SJCRH30 (cell line): ENCODE measurements around the gene RFFL. TPM values are rescaled to one million over a fixed set of nuclear protein-coding genes. Genes with fewer than 3 reads are reported as not detected.

Experiments
- DNase-seq, 2 experiments: peaks; one replicate each; pipeline ENCODE4 v3.0.0-alpha.2; 2015 to 2020
- H3K27ac ChIP-seq: fragments of 250-450 bp; sonication (Bioruptor Pico); 2 replicates; pipeline ENCODE4 v1.5.1; 2020; ENCODE audit warnings: mild to moderate bottlenecking, moderate library complexity
- H3K27me3 ChIP-seq: fragments of 250-450 bp; sonication (Bioruptor Pico); 2 replicates; pipeline ENCODE4 v1.5.1; 2020; ENCODE audit warnings: mild to moderate bottlenecking, moderate library complexity
- H3K36me3 ChIP-seq: fragments of 250-450 bp; sonication (Bioruptor Pico); 2 replicates; pipeline ENCODE4 v1.5.1; 2020; ENCODE audit warnings: mild to moderate bottlenecking, moderate library complexity
- H3K4me1 ChIP-seq: fragments of 250-450 bp; sonication (Bioruptor Pico); 2 replicates; pipeline ENCODE4 v1.5.1; 2020; ENCODE audit warnings: mild to moderate bottlenecking, moderate library complexity
- H3K4me3 ChIP-seq: fragments of 250-450 bp; sonication (Bioruptor Pico); 2 replicates; pipeline ENCODE4 v1.5.1; 2020; ENCODE audit warnings: mild to moderate bottlenecking, moderate library complexity
- H3K9me3 ChIP-seq: fragments of 250-450 bp; sonication (Bioruptor Pico); replicated peaks from 2 replicates; pipeline ENCODE4 v1.5.1; 2020; ENCODE audit warnings: mild to moderate bottlenecking, moderate library complexity
- total RNA-seq: library from RNA; depleted of rRNA; stranded (reverse); fragments of >200 nt; shearing (Covaris generic); gene quantifications from 2 replicates; pipeline ENCODE4 v1.2.3, GENCODE V29; 2014

RFFL gene
- total RNA-seq, 1 experiment from 2014 or later = 10.9 TPM

DNA sequence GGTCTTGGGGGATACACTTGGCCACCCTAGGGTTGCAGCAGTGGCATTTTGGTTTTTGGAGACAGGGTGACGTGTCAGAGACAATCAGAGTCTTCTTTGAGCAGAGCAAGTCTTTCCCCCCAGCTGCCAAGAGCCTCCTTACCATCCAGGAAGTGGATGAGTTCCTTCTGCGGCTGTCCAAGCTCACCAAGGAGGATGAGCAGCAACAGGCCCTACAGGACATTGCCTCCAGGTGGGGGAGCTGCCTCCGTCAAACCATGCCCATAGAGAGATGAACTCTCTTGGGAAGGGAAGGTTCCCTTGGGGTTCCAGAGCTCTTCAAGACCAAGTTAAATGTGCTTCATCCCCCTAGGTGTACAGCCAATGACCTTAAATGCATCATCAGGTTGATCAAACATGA, 71.9 kb downstream of the RFFL start:
- H3K9me3 ChIP-seq = no peaks in the 10 kb centered on the region
- no peak for DNase-seq
- peaks cover 84% of the 10 kb centered on the region for H3K36me3 ChIP-seq
- H3K27me3 ChIP-seq = no peaks in the 10 kb centered on the region
- H3K4me3 ChIP-seq = no peak overlapping the region
- no peaks in the 10 kb centered on the region for H3K4me1 ChIP-seq
- no peak overlapping the region for H3K27ac ChIP-seq

- no peak for DNase-seq
- Histone ChIP-seq H3K27ac (no peak overlapping the region), H3K4me3 (no peak overlapping the region), H3K9me3 (no peaks in the 10 kb centered on the region), H3K36me3 (peaks cover 84% of the 10 kb centered on the region), H3K27me3 (no peaks in the 10 kb centered on the region), H3K4me1 (no peaks in the 10 kb centered on the region)
These were observed 72.6 kb downstream of the RFFL start for GRCh38 chr17:34990921-34991365.

DNA sequence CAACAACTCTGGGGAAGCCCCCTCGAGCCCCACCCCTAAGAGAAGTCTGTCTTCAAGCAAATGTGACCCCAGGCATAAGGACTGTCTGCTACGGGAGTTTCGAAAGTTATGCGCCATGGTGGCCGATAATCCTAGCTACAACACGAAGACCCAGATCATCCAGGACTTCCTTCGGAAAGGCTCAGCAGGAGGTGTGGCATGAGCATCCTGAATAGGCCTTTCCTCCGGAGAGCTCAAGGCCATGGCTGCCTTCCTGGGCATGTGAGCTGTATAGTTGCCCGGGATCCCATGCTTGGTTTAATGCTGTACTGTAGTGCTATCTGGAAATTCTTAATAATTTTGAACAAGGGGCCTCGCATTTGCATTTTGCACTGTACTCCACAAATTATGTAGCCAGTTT, 74.0 kb downstream of the RFFL start:
- Histone ChIP-seq H3K9me3 (no peaks in the 10 kb centered on the region), H3K4me1 (no peaks in the 10 kb centered on the region), H3K36me3 (peaks cover 77% of the 10 kb centered on the region), H3K27ac (no peak overlapping the region), H3K4me3 (no peak overlapping the region), H3K27me3 (no peaks in the 10 kb centered on the region)
- no peak for DNase-seq

DNA sequence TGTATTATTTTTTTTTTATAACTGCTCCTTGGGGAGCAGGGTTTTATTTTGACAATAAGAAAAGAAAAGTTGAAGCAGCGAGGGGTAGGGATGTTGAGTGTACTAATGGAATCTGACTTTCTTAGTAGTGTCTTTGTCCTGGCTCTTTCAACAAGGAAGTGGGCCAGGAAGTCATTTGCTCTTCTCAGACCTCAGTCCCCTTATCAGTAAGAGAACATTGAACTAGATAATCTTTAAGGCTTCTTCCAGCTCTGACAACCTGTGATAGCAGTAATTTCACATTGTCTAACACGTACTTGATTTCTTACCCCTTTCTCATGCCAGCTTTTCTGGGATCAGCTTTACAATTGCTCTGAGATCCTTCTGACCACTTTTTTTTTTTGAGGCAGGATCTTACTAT, 74.9 kb downstream of the RFFL start:
- no peak for DNase-seq
- H3K4me3 ChIP-seq = no peak overlapping the region
- no peaks in the 10 kb centered on the region for H3K4me1 ChIP-seq
- no peak overlapping the region for H3K27ac ChIP-seq
- H3K36me3 ChIP-seq = peaks cover 76% of the 10 kb centered on the region
- no peaks in the 10 kb centered on the region for H3K27me3 ChIP-seq
- no peaks in the 10 kb centered on the region for H3K9me3 ChIP-seq

DNA sequence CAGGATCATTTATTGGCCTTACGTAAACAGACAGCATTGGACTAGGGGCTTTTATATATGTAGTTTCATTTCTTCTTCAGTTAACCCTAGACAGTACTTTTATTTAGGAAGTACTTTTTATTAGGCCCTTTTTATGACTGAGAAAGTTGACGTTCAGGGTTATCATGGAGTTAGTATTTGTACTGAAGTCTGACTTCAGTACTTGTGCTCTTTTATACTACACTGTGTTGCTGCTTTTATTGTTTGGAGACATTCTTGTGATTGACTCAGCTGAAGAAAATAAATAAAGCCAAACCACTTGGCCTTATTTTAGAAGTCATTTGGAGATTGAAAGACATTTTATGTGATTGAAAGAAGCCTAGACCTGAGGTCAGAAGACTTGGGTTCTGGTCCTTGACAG, 76.3 kb downstream of the RFFL start:
- no peaks in the 10 kb centered on the region for H3K27me3 ChIP-seq
- H3K9me3 ChIP-seq = no peaks in the 10 kb centered on the region
- peaks cover 65% of the 10 kb centered on the region for H3K36me3 ChIP-seq
- no peak overlapping the region for H3K4me3 ChIP-seq
- DNase-seq = no peak
- H3K27ac ChIP-seq = no peak overlapping the region
- no peaks in the 10 kb centered on the region for H3K4me1 ChIP-seq

DNA sequence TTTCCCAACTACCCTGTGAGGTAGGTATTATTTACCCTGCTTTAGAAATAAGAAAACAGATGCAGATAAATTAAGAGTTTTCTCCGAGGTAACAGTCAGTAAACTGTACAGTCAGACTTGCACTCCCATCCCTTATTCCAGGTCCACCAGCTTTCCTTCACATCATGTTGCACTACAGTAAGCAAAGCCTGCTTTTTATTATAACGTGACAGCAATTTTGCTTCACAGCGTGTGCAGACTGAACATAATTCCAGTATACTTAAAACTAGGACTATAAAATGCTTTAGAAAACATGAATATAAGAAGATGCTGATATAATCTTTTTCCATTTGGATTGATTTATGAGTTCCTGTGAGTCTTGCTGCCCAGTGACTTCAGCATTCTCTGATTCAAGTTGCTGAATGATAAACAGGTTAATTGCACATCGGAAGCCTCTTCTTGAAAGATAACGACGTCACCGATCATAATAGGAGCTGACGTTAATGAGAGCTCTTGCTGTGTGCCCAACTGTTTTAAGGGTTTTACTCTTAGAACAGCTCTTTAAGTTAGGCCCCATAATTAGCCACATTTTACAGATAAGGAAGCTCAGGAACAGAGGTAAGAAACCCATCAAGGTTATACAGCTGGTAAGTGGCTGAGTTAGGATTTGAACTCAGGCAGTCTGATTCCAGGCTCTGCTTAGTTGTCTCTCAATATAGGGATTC, 81.8 kb downstream of the RFFL start:
- no peak for DNase-seq
- Histone ChIP-seq H3K4me3 (peak overlapping the region; percentile 90), H3K4me1 (0 out of 2 replicates have a peak, but pooled peaks cover 5% of the 10 kb centered on the region)

DNA sequence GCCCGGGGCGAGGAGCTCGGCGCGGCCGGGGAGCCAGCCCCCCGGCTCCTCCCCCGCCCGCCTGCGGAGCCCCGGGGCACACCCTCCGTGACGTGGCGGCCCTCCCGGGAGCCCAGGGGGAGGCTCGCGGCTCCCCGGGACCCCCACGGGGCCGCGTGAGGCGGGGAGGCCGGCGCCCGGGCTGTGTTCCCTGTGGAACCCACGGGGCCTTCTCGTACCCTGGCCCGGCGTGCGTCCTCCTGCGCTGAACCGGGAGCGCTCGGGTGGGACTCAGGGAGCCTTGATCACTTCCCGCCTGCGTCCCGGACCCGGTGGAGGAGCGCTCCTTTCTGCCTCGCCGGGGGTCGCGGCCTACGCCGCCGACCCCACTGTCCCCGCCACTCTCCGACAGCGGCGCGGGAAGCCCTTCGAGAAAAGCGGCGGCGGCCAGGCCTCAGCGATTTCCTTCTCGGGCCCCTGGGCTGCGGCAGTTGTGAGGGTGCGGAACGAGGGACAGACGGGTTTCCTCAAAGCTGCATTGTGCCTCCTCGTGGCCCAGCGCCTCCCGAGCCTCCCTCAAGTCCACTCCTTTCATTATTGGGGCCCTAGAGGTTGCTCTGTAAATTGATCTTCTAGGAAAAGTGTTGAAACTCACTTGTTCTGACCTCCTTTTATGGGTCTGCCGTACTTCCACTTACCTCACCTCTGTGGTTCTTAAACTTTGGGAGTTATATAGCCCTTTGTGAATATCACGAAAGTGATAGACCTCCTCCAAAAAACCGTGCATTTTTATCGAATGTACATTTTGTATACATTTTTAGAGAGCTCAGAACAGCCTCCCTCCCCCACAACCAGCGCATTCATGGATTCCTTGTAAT, 82.6 kb downstream of the RFFL start:
- Histone ChIP-seq H3K27me3 (no peaks in the 10 kb centered on the region), H3K27ac (peak overlapping the region; percentile 95), H3K9me3 (no peaks in the 10 kb centered on the region), H3K36me3 (peaks cover 14% of the 10 kb centered on the region), H3K4me3 (peak overlapping the region; percentile 90), H3K4me1 (0 out of 2 replicates have a peak, but pooled peaks cover 5% of the 10 kb centered on the region)
- DNase-seq = peak; percentile 78 to 85

More for the DNA sequence above, 81.8 kb downstream of the RFFL start:
- Histone ChIP-seq H3K9me3 (no peaks in the 10 kb centered on the region), H3K36me3 (peaks cover 21% of the 10 kb centered on the region), H3K27ac (peak overlapping the region; percentile 95), H3K27me3 (no peaks in the 10 kb centered on the region)

GRCh38 chr17:34980353-34980680, 83.2 kb downstream of the RFFL start, which contains the start of gene LIG3:
LIG3 (plus strand) TSS chr17:34980512; CDS start chr17:34983006, 2,494 bp downstream.
- H3K36me3 ChIP-seq = peaks cover 8% of the 10 kb centered on the region
- H3K4me3 ChIP-seq = peak within 1 kb of the TSS; percentile 90
- H3K9me3 ChIP-seq = no peaks in the 10 kb centered on the region
- peak within 1 kb of the TSS; percentile 95 for H3K27ac ChIP-seq
- peak; percentile 96 for DNase-seq
- no peaks in the 10 kb centered on the region for H3K27me3 ChIP-seq
- H3K4me1 ChIP-seq = 0 out of 2 replicates have a peak, but pooled peaks cover 5% of the 10 kb centered on the region

GRCh38 chr17:34979650-34980352, 83.7 kb downstream of the RFFL start:
- no peaks in the 10 kb centered on the region for H3K9me3 ChIP-seq
- H3K27ac ChIP-seq = peak overlapping the region; percentile 95
- 0 out of 2 replicates have a peak, but pooled peaks cover 5% of the 10 kb centered on the region for H3K4me1 ChIP-seq
- no peaks in the 10 kb centered on the region for H3K27me3 ChIP-seq
- H3K4me3 ChIP-seq = peak overlapping the region; percentile 90
- H3K36me3 ChIP-seq = peaks cover 8% of the 10 kb centered on the region
- peak in 1 of 2 experiments; percentile 38 for DNase-seq

DNA sequence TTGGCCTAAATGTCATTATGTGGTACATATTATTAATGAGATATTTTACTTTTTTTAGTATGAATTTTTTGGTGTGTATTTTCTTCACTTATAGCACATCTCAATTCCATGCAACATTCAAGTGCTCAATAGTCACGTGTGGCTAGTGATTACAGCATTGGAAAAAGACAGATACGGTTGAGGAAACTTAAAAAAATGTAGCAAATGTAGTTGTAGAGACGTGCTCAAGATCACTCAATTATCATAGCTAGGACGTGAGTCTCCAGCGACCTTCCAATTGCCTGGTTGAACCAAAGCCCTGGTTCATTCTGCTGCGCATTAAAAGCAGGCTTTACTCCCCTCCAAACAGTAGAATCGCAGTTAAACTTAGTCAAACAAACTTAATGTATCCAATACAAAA, 84.4 kb downstream of the RFFL start:
- DNase-seq = no peak
- Histone ChIP-seq H3K27me3 (no peaks in the 10 kb centered on the region), H3K4me3 (peak overlapping the region; percentile 90), H3K4me1 (0 out of 2 replicates have a peak, but pooled peaks cover 5% of the 10 kb centered on the region), H3K36me3 (peaks cover 7% of the 10 kb centered on the region), H3K27ac (no peak overlapping the region), H3K9me3 (no peaks in the 10 kb centered on the region)

DNA sequence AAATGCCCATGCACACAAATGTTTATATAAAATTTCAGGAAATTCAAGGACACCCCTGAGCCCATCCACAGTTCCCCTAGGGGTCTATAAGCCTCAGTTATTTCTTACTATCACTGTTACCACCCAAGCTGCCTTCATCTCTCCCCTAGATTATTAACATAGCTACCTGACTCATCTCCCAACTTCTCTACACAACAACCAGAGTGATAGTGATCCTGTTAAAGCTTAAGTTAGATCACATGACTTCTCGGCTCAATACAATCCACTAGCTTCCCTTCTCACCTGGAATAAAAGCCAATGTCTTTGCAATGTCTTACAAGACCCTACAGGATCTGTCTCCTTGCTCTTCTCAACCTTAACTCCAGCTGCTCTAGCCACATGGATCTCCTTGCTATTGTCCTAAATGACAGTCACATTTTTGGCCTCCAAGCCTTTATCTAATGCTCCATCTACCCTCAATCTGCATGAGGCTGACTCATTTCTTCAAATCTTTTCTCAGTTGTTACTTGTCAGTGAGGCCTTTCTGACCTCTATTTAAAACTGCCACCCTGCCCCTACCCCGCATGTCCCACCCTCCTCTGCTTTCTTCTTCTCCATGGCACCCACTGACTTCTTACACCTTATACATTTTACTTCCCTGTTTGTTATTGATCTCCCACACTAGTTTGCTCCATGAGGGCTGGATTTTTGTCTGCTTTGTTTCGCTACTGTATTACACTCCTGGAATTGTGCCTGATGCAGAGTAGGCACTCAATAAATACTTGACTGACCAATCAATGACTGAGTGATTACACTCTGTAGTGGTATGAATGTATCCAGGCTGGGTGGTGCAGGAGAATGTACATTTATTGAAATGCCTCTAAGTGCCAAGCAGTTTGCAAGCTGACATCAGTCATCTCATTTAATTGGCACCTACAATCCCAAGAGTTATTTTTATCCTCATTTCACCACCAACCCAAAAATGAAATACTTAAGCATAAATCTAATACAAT, 88.4 kb downstream of the RFFL start:
- Histone ChIP-seq H3K4me3 (no peak overlapping the region), H3K27me3 (no peaks in the 10 kb centered on the region), H3K27ac (no peak overlapping the region), H3K4me1 (0 out of 2 replicates have a peak, but pooled peaks cover 3% of the 10 kb centered on the region), H3K9me3 (no peaks in the 10 kb centered on the region), H3K36me3 (no peaks in the 10 kb centered on the region)
- DNase-seq = no peak

DNA sequence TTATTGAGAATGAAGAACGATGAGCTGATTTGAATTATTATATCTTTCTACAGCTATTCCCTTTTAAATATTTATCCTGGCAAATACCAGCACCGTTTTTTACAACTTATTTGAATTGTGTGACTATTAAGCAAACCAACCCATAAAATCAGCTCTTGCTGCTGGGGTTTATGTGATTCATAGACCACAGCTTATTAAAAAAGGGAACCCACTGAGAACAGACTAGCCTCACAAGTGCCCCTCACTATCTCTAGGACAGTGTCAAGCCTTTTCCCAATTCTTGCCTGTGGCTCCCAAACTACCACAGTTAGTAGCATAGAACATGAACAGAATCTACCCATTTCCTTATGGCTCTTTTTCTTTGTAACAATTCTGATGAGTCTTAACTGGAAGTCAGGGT, 89.3 kb downstream of the RFFL start:
- no peaks in the 10 kb centered on the region for H3K9me3 ChIP-seq
- 0 out of 2 replicates have a peak, but pooled peaks cover under 1% of the 10 kb centered on the region for H3K4me1 ChIP-seq
- no peak for DNase-seq
- no peaks in the 10 kb centered on the region for H3K27me3 ChIP-seq
- H3K27ac ChIP-seq = no peak overlapping the region
- no peaks in the 10 kb centered on the region for H3K36me3 ChIP-seq
- no peak overlapping the region for H3K4me3 ChIP-seq

DNA sequence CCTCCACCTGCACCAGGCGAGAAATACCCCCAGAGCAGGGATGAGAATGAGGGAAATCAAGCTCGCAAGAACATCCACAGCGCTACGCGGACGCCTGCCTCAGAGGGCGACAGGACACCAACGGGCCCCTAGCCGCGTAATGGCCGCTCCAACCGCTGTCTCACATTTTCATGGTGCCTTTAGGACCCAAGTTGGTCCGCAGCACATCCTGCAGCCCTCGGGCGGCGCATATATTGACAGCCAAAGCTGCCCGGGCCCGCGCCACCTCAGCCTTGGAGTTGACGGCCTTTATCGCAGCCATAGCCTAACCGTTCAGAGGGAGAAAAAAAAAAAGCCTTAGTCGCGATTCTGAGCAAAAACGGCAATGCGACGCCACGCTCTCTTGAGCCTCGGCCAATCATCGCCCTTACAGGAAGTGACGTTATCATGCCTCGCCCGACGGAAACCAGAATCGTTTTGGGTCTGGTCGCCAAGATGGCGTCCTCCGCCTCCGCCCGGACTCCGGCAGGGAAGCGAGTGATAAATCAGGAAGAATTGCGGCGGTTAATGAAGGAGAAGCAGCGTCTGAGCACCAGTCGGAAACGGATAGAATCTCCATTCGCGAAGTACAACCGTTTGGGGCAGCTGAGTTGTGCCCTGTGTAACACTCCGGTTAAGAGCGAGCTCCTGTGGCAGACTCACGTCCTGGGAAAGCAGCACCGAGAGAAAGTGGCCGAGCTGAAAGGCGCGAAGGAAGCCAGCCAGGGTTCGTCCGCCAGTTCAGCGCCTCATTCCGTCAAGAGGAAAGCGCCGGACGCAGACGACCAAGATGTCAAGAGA, 102.2 kb downstream of the RFFL start, which contains the start of the genes CCT6B and ZNF830:
Gene CCT6B (minus strand): TSS at position 368 of the 819 bp plus-strand sequence. CDS start 67 bp downstream, at position 301.
Gene ZNF830 (plus strand): TSS at position 448 of the 819 bp plus-strand sequence. CDS start 27 bp downstream, at position 475.
- no peaks in the 10 kb centered on the region for H3K27me3 ChIP-seq
- DNase-seq = peak; percentile 93 to 97
- peak within 1 kb of the TSS; percentile 96 for H3K4me3 ChIP-seq
- H3K4me1 ChIP-seq = no peaks in the 10 kb centered on the region
- peak within 1 kb of the TSS; percentile 88 for H3K27ac ChIP-seq
- H3K36me3 ChIP-seq = peaks cover 18% of the 10 kb centered on the region
- no peaks in the 10 kb centered on the region for H3K9me3 ChIP-seq
